Activated gamma-delta T cell treated with Interleukin-2 at 50 U/mL for 16 hours (primary cell): ENCODE results near the gene SSC5D.

ENCODE experiments used
- DNase-seq: peaks from one replicate; pipeline ENCODE4 v3.0.0-alpha.2; 2020

Gene SSC5D

DNA sequence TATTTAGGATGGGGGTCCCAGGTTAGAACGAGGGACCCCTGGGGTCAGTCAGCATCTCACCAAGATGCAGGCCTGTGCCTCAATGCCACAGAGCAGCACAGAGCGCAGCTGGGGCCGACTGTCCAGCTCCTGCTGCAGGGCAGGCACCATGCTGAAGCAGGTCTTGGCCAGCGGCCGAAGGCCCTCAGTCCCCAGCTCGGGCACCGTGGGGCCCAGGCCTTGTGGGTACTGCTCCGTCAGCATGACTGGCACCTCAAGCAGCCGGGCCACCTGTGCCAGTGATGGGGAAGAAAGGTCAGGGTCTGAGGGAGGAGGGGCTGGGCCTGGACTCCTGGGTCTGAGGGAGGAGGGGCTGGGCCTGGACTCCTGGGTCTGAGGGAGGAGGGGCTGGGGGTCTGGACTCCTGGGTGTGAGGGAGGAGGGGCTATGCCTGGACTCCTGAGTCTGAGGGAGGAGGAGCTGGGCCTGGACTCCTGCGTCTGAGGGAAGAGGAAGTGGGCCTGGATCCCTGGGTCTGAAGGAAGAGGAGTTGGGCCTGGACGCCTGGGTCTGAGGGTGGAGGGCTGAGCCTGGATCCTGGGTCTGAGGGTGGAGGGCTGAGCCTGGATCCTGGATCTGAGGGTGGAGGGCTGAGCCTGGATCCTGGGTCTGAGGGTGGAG is 32.5 kb upstream of the SSC5D start:
- DNase-seq = no peak

DNA sequence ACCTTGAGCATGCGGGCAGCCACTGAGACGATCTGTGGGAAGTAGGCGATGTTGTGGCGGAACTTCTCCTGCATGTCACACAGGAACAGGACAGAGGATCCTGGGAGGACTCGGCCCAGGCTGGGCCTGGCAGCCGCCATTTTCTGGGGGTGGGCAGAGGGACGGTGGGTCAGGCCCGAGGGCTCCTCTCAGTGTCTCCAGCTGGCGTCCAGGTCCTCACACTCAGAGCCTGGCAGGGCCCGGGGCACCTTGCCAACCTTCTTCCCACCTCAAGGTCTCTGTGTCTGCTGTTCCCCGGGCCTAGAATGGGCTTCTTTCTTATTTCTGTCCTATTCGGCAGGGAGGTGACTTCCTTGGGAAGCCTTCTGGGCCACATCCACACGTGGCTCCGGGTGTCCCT is 31.9 kb upstream of the SSC5D start:
- DNase-seq = no peak

DNA sequence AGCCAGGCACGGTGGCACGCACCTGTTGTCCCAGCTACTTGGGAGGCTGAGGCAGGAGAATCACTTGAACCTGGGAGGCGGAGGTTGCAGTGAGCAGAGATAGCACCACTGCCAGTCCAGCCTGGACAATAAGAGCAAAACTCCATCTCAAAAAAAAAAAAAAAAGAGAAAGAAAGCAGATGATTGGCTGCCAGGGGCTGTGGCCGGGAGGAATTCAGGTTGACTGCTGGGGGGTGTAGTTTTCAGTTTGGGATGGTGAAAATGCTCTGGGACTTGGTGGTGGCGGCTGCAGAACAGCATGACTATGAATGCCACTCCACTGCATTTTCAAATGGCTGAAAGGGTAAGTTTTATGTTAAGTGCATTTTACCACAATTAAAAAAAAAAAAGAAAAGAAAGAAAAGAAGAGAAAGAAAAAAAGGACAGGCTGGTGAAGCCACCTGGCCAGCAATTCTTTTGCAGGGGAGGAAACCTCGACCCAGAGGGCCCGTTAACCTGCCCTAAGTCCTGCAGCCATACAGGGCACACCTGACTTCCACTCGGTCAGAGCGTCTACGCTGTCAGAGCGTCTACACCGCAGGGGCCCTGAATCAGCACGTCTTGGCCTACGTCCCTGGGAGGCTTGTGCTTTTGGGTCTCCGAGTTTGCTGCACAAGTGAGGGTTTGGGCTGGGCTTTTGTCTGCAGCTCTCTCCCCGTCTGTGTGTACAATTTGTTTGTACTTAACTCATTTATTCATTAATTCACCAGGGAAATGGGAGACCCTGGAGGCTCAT is 30.4 kb upstream of the SSC5D start:
- DNase-seq = no peak

DNA sequence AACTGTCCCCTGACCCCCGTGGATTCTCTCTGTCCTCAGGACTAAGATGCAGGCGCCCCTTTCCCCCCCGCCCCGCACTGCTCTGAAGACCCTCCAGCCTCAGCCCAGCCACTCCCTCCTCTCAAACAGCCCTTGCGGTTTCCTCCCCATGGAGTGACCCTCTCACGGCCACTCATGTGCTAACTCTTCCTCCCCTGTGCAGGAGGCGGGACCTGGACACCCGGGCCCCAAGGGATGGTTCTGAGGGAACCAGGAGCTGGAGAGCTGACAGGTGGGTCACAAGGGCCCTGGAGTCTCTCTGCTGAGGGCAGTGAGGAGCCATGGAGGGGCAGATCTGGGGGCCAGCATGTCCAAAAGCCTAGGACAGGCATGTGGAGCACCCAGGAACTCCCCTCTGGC is 28.7 kb upstream of the SSC5D start:
- no peak for DNase-seq

DNA sequence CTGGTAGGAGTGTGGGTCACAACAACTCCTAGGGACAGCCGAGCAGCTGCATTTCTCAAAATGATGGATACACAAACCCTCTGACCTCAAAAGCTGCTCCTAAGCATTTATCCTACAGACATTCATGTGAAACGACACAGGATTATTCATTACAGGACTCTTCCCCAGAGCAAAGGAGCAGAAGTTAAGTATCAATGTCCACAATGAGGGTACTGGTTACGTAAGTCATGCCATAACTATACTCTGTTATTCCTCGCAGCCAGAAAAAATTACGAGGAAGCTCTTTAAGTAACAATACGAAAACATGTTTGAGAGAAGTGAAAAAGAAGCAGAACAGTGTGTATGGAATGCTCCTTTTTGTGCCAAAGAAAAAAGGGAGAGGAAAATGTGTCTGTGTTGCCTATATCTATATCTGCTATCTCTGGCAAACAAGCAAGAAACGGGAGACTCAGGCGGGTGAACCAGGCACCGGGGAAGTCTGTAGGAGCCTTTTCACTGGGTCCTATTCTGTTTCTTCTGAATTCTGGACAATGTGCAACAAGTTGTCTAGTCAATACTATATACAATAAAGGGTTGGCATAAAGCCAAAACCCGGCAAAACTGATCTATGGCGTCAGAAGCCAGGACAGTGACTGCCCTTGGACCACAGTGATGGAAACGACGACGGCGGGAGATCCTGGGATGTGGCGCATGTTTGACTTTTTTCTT is 28.1 kb upstream of the SSC5D start:
- no peak for DNase-seq

DNA sequence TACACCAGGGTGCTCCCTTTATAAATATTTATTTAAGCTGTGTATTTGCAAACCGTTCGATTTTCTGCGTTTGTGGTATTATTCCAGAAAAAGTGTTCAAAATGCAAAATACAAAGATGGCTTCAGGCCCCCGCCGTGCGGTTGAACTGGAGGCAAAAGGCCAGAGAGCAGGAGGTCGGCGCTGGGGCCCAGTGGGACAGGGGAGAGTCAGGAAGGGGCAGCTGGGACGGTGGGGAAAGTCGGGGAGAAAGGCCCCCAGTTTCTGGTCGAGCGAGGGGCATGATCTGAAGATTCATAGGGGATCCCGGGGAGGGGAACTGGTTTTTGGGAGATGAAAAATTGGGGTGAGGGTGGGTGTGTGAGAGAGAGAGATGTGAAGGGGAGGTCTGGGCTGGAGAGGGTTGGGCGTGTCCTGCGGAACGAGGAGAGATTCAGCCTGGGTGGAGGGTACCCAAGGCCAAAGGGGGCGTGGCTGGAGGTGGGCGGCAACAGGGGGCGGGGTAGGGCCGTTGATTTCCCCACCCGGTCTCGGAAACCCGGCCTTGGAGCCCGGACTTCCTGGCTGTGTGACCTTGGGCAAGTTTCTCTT is 27.5 kb upstream of the SSC5D start:
- no peak for DNase-seq

DNA sequence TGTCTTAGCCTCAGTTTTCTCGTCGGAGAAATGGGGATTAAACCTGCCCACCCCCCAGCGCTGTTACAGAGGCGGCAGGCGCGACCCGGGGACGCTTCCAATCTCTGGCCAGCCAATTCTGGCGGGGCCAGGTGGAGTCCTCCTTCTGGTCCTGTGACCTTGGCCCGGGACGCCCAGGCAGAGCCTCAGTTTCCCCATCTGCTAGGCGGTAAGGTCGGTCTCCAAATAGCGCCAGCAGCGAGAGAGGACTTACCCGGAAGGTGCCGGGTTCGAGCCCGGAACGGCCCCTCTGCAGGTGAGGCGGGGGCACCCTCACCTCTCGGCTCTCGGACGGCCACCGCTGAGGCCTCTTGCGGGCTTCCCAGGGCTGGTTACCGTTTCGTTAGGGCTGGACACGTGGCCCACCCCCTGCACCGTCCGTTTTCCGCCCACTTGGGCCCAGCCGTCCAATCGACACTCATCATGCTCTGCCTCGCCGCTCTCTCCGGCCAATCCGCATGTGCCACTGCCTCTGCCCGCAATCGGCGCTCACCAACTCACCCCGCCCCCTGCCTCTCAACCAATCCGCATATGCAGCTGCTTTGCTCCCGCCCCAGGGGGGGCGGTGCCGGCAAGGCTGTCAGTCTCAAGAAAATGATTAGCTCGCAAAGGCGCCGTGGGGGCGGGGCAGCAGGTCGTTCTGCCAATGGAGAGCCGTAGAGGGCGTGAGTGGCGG is 26.8 kb upstream of the SSC5D start, which contains the start of gene ISOC2:
TSS of gene ISOC2 (minus strand) at position 384 of the 715 bp plus-strand sequence. CDS start 5,156 bp downstream, outside the sequence.
- peak; percentile 100 for DNase-seq

DNA sequence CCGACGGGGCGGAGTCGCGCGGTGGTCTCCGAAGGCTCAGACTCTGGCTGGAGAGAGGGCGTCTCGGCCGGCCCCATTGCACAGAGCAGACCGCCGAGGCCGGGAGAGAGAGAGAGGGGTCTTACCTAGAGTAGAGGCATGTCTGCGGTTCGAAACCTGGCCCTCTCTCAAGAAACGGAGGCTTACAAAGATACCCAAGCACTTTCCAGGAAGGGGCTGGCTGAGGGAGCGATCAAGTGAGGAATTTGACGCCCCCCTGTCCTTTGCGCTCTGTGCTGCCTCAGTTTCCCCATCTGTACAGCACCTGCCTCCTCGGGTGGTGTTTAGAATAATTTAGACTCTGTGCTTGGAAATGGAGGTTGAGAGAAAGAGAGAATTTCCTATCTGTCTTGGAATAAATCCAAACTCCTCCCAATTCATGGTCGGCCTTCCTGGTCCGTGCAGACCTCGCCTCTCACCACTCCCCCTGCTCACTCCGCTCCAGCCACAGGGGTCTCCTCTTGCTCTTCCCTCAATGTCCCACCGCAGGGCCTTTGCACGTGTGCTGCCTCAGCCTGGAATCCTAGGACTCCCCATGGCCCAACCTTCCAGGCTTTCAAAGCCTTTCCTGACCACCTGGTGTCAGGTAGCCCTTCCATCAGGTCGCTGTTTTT is 26.1 kb upstream of the SSC5D start:
- DNase-seq = no peak

DNA sequence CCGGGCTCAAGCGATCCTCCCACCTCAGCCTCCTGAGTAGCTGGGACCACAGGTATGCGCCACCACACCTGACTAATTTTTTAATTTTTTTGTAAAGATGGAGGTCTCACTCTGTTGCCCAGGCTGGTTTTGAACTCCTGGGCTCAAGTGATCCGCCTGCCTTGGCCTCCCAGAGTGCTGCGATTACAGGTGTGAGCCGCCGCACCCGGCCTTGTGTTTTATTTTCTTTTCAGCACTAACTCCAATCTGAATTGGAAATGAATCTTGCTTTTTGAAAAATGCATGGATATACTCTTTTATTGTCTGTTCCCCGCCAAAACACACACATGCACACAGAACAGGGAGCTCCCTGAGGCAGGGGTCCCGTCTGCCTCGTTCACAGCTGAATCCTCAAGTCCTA is 25.5 kb upstream of the SSC5D start:
- DNase-seq = no peak

DNA sequence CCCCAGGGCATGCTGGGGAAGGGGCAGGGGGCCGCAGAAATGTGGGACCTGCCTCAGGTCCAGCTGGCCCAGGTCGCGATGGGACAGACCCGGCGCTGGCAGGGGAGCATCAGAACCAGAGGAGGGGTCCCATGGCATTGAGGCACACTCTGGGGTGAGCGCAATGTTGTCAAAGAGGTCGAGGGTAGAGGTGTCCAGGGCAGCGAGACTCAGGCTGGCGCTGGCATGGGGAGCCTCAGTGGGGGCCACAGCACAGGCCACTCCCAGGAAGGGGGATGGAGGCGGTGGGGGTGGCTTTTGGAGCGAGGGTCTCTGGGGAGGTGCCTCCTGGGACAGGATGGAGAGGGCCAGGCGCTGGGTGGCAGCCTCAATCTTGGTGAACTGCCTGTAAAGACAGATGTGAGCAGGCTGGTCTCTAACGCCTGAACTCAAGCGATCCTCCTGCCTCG is 24.6 kb upstream of the SSC5D start:
- no peak for DNase-seq

DNA sequence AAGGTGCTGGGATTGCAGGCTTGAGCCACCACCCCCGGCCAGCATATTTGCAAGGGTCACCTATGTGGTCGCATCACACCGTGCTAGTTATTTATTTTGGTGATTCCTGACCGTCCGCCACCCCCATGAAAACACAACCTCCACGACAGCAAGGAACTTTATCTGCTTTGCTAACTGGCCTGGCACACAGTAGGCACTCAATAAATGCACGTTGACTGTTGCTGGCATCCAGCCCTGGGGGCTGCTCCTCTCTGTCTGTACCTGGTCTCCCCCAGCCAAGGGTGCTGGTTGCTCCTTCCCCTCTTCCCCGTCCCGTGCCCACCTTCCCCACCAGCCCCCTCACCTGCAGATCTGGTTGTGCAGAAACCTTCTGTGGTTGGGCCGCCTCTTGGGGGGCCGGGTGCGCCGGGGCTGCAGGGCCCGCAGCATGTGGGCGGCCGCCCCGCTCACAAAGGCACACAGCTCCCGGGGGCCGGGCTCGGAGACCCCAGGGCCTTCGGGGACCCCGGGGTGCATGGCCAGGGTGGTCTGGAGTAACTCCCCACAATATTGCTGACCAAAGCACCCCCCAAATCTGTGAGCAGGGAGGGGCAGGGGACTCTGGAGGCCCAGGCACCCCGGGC is 24.1 kb upstream of the SSC5D start:
- DNase-seq = no peak

DNA sequence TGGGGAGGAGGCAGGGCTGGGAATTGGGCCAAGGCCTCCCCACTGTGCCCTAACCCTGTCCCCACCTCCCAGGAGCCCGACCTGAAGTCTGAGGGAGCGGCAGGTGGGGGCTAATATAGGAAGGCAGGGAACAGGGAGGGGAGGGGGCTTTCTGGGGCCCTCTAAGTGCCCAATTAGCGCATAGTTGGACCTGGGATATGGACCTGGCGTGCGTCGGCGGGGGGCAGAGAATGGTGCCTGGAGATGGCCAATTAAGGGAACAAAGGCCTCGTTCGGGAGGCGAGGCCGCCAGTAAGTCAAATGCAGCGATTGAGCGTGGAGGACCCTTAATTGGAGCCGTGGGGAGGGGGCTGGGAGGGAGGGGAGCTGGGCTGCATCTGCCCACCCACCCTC is 23.6 kb upstream of the SSC5D start, which contains the start of gene C19orf85:
TSS of gene C19orf85 (minus strand) at position 90 of the 393 bp plus-strand sequence. CDS start 197 bp downstream, outside the sequence.
- DNase-seq = no peak

DNA sequence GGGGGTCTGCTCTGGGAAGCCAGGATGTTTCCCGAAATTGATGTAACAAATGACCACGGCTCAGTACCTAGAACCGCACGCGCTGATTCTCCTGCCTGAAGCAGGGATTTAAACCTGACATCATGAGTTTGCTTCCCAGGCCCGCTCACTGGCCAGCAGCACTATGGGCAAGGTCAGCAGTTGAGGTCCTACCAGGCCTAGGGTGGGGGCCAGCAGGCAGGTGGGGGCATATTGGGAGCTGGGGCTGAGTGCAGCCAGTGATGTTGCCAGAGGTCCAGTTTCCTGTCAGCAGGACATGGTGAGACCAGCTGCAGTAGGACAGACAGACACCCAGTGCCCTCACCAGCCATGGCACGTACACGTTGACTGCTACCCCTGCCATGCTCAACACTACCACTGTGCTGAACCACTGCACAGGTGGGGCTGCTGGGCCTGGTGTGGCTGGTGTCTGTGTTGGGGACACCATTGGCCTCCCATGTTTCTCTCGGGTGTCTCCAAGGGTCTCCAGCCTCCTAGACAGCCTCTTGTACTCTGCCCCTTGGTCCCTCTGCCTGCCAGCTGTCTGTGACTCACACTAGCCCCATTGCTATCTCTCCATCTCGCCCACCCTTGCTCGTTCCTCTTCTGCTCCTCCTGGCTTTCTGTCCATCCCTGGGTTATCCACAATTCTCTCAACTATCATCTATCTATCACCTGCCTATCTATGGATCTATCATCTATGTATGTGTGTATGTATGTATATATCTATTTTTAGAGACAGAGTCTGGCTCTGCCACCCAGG is 22.6 kb upstream of the SSC5D start:
- DNase-seq = no peak

DNA sequence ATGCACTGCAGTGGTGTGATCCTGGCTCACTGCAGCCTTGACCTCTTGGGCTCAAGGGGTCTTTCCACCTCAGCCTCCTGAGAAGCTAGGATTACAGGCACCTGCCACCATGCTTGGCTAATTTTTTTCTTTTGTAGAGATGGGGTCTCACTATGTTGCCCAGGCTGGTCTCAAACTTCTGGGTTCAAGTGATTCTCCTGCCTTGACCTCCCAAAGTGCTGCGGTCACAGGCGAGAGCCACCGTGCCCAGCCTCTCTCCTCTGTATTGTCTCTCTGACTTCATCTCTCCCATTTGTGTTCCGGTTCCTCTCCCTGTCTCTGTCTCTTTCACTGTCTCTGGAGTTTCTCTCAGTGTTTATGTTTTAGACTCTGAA is 22.0 kb upstream of the SSC5D start:
- no peak for DNase-seq

DNA sequence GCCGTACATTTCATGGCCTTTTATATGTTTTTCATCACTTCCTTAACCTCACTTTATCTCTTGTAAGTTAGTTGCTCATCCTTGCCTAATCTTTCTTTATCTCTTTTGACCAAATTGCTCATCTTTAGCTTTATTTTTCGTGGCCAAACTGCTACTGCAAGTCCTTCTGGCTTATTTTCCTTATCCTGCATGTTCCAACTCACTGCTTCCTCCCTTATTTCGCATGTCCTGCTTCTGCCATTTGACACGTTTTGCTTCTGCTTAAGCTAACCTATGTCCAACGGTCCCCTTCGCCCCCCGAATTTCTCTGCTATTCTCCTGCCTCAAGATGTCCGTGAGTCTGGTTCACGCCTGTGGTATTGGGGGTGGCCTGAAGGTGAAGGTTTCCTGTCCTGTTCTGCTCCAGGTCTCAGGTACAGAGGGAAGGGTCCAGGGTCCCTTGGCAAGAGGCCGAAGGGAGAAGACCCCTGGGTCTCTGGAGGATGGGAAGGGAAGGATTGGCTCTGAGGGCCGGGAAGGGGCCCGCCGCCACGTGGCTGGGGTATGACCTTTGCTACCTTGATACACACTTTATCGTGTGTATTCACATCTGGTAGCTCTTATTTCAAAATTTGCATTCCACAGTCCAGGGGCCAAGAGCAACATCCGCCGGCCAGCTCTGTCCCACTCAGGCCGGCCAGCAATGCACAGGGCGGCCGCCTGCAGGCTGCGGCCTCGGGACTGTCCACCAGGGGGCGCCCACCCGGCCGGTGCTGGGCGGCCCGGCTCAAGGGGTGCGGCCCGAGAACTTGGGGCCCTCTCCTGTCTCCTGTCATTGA is 20.8 kb upstream of the SSC5D start:
- DNase-seq = peak; percentile 73

DNA sequence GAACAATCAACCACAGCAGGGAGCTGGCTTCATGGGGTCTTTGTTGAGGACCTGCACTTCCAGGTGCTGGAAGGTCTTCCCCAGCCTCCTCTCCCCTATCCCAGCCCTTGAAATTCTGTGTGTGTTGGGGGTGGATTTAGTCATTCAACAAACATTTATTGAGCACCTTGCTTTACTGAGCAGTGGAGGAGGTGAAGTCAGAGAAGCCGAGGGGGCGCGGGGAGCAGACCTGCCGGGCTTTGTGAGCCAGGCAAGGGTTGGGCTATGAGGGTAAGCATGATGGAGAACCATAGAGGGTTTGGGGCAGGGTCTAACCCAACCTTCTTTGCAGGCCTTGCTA is 20.2 kb upstream of the SSC5D start:
- no peak for DNase-seq

DNA sequence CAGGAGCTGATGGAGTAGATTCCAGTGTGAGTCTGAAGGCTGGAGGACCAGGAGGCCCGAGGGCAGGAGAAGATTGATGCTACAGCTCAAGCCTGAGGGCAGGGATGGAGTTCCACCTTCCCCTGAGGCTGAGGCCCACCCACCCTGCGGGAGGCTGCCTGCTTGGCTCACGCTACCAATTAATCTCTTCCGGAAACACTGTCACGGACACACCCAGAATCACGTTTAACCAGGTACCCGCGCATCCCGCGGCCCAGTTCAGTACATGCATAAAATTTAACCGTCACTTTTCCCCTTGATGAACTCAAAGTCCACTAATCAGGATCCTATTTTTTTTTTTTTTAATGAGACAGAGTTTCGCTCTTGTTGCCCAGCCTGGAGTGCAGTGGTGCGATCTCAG is 17.0 kb upstream of the SSC5D start:
- no peak for DNase-seq

DNA sequence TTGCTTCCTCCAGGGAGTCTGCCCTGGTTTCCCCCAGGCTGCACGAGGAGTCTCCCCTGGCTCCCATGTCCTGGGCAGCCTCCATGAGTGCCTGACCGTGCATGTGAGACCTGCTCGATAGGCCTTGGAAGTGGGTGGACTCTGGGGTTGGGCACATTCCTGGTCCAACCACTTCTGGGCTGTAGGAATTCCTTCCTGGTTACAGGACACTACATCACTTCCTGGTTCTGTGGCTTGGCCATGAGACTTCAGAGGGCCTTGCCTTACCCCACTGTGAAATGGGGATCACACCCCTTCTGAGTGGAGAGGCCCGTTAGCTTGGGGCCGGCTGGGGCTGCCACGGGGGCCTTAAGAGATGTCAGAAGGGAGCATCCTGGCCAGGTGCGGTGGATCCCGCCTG is 15.8 kb upstream of the SSC5D start:
- DNase-seq = no peak

DNA sequence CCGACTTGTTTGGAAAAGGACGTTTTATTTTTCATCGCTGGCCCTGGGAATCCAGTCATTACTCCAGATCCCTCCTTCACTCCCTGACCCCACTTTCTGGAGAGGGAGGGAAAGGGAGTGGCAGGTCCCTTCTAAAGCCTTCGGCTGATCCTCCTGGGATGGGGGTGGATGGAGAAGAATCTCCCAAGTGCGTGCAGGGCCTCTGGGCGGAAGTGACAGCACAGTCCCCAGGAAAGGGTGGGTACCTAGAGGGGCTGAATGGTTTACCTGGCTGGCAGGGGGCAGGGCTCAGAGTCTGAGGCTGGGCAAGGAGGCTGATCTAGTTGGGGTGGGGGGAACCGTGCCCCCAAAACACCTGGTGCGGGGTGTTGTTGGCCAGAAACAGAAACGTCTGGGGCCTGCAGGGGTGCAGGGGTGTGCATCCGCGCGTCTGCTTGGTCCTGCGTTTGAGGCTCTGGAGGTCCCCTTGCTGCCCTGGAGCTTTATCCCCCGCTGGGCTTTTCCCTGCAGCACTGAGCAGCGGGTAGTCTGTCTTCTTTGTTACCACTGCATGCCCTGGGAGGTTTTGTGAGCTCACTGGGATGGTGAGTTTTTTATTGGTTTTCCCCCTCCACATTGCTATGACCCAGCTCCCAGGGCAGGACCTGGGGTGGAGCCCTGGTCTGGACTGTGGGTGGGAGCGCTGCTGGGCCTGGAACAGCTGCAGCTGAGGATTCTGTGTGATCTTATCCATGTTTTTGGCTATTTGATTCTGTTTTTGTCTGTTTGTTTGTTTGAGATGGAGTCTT is 14.8 kb upstream of the SSC5D start:
- no peak for DNase-seq
